GM12874 (cell line): ENCODE results near the gene GPC3.

ENCODE experiments used
- TF ChIP-seq, protein P1 (sequence below): IDR thresholded peaks from 2 replicates; pipeline ENCODE4 v1.5.1; 2011; ENCODE audit warnings: low read depth, mild to moderate bottlenecking, control low read depth, low read length, moderate library complexity; ENCODE audit not compliant: insufficient read depth

Gene GPC3

DNA sequence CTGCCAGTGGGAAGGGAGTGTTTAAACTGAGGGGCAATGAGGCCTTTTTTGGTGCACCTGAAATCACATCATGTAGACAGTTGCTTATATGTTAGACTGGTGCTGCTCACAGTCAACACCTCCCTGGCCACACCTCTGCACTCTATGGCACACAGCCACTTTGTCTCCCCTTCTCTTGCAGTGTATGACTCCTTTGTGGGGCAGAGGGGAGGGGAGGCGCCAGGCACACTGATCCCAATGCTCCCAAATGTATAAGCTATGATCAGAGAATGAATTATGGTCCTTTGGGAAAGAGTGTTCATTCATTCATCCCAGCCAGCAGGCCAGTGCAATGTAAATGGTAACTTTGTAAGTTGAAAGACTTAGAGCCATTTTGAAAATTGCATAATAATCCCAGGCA, 4.6 kb upstream of the GPC3 start:
- TF ChIP-seq, protein P1, sequence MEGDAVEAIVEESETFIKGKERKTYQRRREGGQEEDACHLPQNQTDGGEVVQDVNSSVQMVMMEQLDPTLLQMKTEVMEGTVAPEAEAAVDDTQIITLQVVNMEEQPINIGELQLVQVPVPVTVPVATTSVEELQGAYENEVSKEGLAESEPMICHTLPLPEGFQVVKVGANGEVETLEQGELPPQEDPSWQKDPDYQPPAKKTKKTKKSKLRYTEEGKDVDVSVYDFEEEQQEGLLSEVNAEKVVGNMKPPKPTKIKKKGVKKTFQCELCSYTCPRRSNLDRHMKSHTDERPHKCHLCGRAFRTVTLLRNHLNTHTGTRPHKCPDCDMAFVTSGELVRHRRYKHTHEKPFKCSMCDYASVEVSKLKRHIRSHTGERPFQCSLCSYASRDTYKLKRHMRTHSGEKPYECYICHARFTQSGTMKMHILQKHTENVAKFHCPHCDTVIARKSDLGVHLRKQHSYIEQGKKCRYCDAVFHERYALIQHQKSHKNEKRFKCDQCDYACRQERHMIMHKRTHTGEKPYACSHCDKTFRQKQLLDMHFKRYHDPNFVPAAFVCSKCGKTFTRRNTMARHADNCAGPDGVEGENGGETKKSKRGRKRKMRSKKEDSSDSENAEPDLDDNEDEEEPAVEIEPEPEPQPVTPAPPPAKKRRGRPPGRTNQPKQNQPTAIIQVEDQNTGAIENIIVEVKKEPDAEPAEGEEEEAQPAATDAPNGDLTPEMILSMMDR: no peak

DNA sequence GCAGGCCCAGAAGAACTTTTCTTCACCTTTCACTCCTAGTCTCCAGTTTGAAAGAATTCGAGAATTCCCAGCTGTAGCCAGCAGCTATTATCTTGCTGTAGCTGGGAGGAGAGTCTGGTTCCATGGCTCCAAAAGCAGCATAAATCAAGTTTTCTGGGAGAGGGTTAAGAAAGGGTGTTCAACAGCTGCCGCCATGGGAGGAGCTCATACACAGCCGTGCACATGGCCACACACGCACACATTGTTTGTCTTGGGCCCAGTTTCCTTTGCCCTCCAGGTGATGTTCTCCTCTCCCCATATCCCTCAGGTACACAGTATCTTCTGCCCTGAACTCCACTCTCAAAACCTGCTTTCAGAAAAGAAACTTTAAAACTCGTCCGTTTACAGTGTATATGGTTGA, 4.1 kb upstream of the GPC3 start:
- TF ChIP-seq, protein P1: no peak

DNA sequence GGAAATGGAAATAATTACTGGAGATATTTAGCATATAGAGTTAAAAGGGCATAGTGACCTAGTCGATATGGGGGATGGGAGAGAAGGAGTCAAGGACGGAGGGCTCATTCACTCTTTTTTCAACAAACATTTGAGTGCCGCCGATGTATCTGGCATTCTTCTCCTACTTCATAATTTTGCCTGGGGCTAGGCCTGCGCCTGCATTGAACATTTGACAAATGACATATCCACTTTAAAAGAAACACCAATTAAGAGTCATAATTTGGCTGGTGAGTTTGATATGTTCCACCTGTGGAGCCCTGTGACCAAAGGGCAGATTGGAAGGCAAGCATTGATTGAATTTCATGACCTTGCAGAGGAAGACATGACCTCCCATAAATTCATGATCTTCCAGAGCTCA, 2.6 kb upstream of the GPC3 start:
- TF ChIP-seq, protein P1: no peak

DNA sequence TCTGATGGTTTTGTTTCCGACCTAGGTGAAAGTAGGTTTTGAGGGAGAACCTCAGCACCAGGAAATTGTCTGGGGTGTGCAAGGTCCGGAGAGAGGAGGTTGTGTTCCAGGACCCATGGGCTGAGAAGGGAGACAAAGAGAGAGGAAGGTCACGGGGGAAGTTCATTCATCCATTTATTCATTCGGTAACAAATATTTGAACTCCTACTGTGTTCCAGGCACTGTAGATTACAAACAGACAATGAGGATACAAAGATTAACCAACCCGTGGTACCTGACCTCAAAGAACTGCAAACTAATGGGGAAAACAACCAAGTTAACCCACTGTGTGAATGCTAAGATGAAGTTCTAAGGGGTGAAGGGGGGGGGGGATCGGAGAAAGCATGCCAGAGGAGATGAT, 1.8 kb upstream of the GPC3 start:
- TF ChIP-seq, protein P1: no peak

DNA sequence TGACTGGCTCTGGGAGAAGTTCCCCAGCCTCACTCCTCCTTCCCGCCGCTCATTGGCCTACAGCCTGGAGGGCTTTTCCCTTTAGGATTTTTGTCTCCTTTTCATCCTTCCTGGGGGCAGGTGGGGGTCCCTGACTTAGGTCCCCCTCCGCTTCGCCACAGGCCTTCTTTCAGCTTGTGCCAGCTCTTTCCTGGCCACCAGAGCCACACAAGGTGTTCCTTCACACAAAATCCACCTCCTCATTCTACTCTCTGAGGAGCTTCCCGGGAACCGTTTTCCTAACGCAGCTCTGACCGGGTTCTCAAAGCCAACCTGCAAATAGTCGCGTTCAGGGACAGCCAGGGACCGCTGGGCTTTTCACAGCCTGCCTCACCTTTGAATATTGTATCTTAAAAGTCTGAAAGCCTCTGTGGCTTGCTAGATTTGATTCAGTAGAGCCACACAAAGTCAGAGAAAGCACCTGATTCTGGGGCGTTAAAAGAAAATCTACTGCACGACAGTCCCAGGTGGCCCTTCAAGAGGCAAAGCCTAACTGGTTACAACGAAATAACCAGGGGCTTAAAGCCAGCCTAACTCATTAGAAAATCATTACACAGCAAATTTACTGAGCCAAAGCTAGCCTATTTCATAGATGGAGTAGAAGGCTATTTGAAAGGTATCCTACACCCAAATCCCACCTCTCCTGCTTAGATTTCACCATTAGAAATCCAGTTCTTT, 731 bp upstream of the GPC3 start:
- TF ChIP-seq, protein P1: no peak

GRCh38 chrX:133984857-133985163, 584 bp downstream of the GPC3 start:
- TF ChIP-seq, protein P1: no peak

DNA sequence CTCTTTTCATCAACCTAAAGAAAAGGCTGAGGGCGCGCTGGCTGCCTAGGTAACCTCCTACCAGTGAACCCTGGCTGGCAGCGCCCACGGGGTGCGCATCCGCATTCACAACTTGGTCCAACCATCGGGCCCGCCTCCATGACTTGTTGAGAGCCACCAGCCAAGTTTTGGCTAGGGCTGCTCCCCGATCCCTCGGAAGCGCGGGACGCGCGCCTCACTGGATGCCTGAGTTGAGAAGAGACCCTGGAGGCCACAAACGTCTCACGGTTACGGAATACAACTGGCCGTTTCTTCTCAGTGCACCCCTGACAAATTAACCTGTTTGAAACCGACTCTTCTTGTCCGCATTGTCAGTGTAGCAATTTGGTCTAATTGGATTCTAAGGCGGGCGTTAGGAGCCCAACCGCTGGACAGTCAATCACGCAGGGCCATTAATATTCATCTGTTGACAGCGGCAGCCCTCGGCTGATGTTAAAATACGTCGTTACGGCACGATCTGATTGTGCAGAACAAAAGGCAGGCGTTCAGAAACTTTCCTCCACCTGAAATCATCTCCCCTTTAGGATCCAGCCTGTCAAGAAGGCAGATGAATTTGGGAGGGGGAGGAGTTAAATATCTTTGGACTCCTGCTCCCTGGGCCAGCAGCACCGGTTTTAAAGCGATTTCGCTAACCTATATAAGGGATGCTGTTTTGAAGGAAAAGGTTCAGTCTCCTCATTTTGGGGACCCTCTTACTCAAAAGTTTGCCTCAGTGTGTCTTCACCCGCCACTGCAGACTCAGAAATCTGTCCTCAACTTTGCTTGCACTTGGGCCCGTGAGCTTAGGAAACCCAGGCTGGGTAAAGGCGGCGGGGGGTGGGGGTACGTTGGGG, 1.2 kb downstream of the GPC3 start:
- TF ChIP-seq, protein P1: no peak
